ENCODE measurements around the gene SUDS3.
A peak's percentile ranks its signal among the peaks of the same experiment; 100 is the strongest.

SUDS3 gene

DNA sequence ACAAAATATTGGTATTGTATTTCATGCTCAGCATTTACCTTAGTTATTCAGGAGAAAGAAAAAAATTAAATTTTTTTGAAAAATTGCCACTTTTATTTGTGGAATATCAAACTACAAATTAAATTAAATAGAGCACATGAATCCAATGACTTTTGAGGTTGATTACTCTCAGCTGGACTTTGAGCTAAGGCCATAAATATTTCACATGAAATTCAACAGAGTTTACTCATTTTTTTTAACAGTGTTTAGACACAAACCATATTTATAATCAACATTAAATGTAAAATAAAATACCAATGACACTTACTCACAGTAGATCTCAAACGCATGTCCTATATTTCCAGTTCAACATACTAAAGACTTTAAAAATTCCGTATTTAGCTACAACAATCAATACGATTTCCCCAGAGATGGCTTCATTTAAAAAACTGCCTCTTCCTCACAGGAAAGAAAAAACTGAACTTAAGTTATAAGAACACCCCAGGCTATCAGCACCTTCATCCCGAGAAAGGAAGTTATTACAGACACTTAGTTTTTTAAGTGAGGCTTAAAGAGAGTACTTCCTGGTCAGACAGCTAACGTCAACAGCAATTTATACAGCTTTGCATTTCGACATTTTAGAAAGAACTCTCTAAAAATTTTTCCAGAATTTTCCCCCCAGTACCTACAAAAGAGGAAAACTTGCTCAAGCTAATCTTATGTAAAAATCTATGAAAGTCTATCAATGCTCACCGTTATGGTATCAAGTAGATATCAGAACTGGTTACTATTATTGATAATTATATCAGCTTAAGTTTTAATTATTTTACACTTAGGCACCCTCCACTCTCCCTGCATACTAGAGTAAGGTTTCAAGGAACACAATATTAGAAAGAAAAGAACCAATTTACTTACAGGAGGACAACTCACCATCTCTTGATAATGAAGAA lies 17.5 kb upstream of the SUDS3 start:
- H3K36me3 ChIP-seq (ENCODE audit: insufficient read depth, low read length) = no peaks in the 10 kb centered on the region
- H3K4me3 ChIP-seq = peak overlapping the region; percentile 52; the same call in 1 of the 2 replicates
- TF ChIP-seq POLR2AphosphoS5 (IDR thresholded peaks at IDR 0.05; ENCODE audit: borderline replicate concordance, low read depth, low read length) = peak; percentile 26; the same call in 1 of the 2 replicates
- TF ChIP-seq FOXP2 (optimal IDR thresholded peaks at IDR 0.05; ENCODE audit: control extremely low read depth, extremely low read length, insufficient read depth) = no peak
- TF ChIP-seq EZH2 (IDR thresholded peaks at IDR 0.05) = no peak
- peak overlapping the region; percentile 22 for H3K9ac ChIP-seq (ENCODE audit: insufficient read length)
- H3K9me3 ChIP-seq (ENCODE audit: low read depth, low read length) = no peaks in the 10 kb centered on the region
- DNase-seq (ENCODE audit: low read depth, low spot score) = peak; percentile 50
- H3K27ac ChIP-seq = no peak overlapping the region

GRCh38 chr12:118359541-118359915 lies 16.8 kb upstream of the SUDS3 start:
- Histone ChIP-seq H3K4me3 (no peak overlapping the region), H3K9me3 (ENCODE audit: low read depth, low read length) (no peaks in the 10 kb centered on the region), H3K9ac (ENCODE audit: insufficient read length) (no peak overlapping the region), H3K36me3 (ENCODE audit: insufficient read depth, low read length) (no peaks in the 10 kb centered on the region), H3K27ac (no peak overlapping the region)
- TF ChIP-seq FOXP2 (optimal IDR thresholded peaks at IDR 0.05; ENCODE audit: control extremely low read depth, extremely low read length, insufficient read depth) (no peak), EZH2 (IDR thresholded peaks at IDR 0.05) (no peak), POLR2AphosphoS5 (IDR thresholded peaks at IDR 0.05; ENCODE audit: borderline replicate concordance, low read depth, low read length) (no peak)
- no peak for DNase-seq (ENCODE audit: low read depth, low spot score)

- H3K9ac ChIP-seq (ENCODE audit: insufficient read length) = no peak overlapping the region
- TF ChIP-seq POLR2AphosphoS5 (IDR thresholded peaks at IDR 0.05; ENCODE audit: borderline replicate concordance, low read depth, low read length) (no peak), FOXP2 (optimal IDR thresholded peaks at IDR 0.05; ENCODE audit: control extremely low read depth, extremely low read length, insufficient read depth) (no peak), EZH2 (IDR thresholded peaks at IDR 0.05) (no peak)
- no peak overlapping the region for H3K4me3 ChIP-seq
- no peak overlapping the region for H3K27ac ChIP-seq
- no peak for DNase-seq (ENCODE audit: low read depth, low spot score)
- no peaks in the 10 kb centered on the region for H3K9me3 ChIP-seq (ENCODE audit: low read depth, low read length)
- no peaks in the 10 kb centered on the region for H3K36me3 ChIP-seq (ENCODE audit: insufficient read depth, low read length)
Measured at GRCh38 chr12:118361092-118361404, 15.3 kb upstream of the SUDS3 start.

- Histone ChIP-seq H3K36me3 (ENCODE audit: insufficient read depth, low read length) (no peaks in the 10 kb centered on the region), H3K4me3 (no peak overlapping the region), H3K9me3 (ENCODE audit: low read depth, low read length) (no peaks in the 10 kb centered on the region), H3K9ac (ENCODE audit: insufficient read length) (no peak overlapping the region), H3K27ac (no peak overlapping the region)
- no peak for DNase-seq (ENCODE audit: low read depth, low spot score)
- TF ChIP-seq EZH2 (IDR thresholded peaks at IDR 0.05) = no peak
- TF ChIP-seq POLR2AphosphoS5 (IDR thresholded peaks at IDR 0.05; ENCODE audit: borderline replicate concordance, low read depth, low read length) = no peak
- TF ChIP-seq FOXP2 (optimal IDR thresholded peaks at IDR 0.05; ENCODE audit: control extremely low read depth, extremely low read length, insufficient read depth) = no peak
Measured at GRCh38 chr12:118361889-118362288, 14.5 kb upstream of the SUDS3 start.

DNA sequence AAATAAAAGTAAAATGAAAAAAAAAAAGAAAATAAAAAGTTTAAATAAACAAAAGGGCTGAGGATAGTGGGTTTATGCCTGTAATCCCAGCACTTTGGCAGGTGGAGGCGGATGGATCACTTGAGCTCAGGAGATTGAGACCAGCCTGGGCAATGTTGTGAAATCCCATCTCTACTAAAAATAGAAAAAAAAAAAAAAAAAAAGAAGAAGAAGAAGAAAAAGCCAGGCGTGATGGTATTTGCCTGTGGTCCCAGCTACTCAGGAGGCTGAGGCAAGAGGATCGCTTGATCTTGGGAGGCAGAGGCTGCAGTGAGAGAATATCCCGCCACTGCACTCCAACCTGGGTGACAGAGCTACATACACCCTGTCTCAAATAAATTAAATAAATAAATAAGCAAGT lies 7.5 kb upstream of the SUDS3 start:
- H3K27ac ChIP-seq = no peak overlapping the region
- DNase-seq (ENCODE audit: low read depth, low spot score) = no peak
- no peak overlapping the region for H3K9ac ChIP-seq (ENCODE audit: insufficient read length)
- no peaks in the 10 kb centered on the region for H3K9me3 ChIP-seq (ENCODE audit: low read depth, low read length)
- H3K4me3 ChIP-seq = no peak overlapping the region
- no peak for TF ChIP-seq EZH2 (IDR thresholded peaks at IDR 0.05)
- TF ChIP-seq POLR2AphosphoS5 (IDR thresholded peaks at IDR 0.05; ENCODE audit: borderline replicate concordance, low read depth, low read length) = no peak
- TF ChIP-seq FOXP2 (optimal IDR thresholded peaks at IDR 0.05; ENCODE audit: control extremely low read depth, extremely low read length, insufficient read depth) = no peak
- no peaks in the 10 kb centered on the region for H3K36me3 ChIP-seq (ENCODE audit: insufficient read depth, low read length)

GRCh38 chr12:118370601-118371000 lies 5.8 kb upstream of the SUDS3 start:
- Histone ChIP-seq H3K4me3 (no peak overlapping the region), H3K36me3 (ENCODE audit: insufficient read depth, low read length) (no peaks in the 10 kb centered on the region), H3K9me3 (ENCODE audit: low read depth, low read length) (no peaks in the 10 kb centered on the region), H3K9ac (ENCODE audit: insufficient read length) (no peak overlapping the region), H3K27ac (no peak overlapping the region)
- TF ChIP-seq EZH2 (IDR thresholded peaks at IDR 0.05) = no peak
- TF ChIP-seq FOXP2 (optimal IDR thresholded peaks at IDR 0.05; ENCODE audit: control extremely low read depth, extremely low read length, insufficient read depth) = no peak
- no peak for TF ChIP-seq POLR2AphosphoS5 (IDR thresholded peaks at IDR 0.05; ENCODE audit: borderline replicate concordance, low read depth, low read length)
- no peak for DNase-seq (ENCODE audit: low read depth, low spot score)

DNA sequence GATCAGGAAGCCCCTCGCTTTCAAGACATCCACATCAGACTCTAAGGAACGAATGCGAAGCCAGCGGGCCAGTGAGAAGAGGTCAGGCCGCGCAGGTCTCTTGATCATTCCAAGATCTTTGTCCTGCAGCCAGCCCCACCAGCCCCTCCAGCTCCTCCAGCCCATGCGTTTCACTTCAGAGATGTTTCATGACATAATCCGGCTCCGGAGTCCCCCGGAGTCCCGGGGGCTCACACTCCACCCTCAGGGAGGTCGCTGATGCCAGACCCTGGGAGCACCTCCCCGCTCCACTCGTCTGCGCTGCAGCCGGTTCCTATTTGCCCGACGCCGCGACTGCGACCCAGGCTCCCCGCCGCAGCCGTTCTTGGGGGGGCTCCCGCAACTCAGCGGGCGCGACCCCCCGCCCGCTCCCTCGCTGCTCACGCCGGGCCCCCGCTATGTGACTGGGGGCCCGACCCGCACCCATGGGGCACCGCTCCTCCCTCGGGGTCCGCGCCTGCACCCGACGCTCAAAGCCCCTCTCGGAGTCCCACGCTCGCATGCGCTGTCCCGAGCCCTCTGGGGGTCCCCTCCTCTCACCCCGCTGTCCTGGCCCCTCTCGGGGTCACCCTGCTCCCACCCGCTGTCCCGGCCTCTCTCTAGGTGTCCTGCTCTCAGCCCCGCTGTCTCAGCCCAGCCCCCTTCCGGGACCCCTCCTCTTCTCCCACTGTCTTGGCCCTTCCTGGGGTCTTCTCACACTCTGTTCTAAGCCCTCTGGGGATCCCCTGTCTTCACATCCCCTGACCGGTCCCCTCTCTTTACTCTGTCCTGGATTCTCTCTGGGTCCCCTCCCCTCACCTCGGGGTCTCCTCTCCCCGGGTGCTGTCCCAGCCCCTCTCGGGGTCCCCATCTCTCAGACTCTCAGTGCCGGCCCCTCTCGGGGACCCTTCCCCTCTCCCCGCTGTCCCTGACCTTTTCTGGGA lies 4.8 kb upstream of the SUDS3 start:
- TF ChIP-seq EZH2 (IDR thresholded peaks at IDR 0.05) (peak; percentile 19), POLR2AphosphoS5 (IDR thresholded peaks at IDR 0.05; ENCODE audit: borderline replicate concordance, low read depth, low read length) (no peak)
- no peak overlapping the region for H3K9ac ChIP-seq (ENCODE audit: insufficient read length)
- no peaks in the 10 kb centered on the region for H3K9me3 ChIP-seq (ENCODE audit: low read depth, low read length)
- peak overlapping the region; percentile 98 for H3K4me3 ChIP-seq
- H3K36me3 ChIP-seq (ENCODE audit: insufficient read depth, low read length) = no peaks in the 10 kb centered on the region
- DNase-seq (ENCODE audit: low read depth, low spot score) = no peak
- no peak overlapping the region for H3K27ac ChIP-seq
